Activated effector memory CD4-positive, alpha-beta T cell treated with Interleukin-2 at 50 U/mL for 16 hours (primary cell): ENCODE data around the gene FMN1.

Source experiments
- DNase-seq: peaks from one replicate; pipeline ENCODE4 v3.0.0-alpha.2; 2020

The FMN1 gene

GRCh38 chr15:33200903-33201302 is 6.4 kb upstream of the FMN1 start:
- no peak for DNase-seq

- DNase-seq = no peak
Measured at GRCh38 chr15:33200444-33200843, 5.9 kb upstream of the FMN1 start.

GRCh38 chr15:33198541-33198940 is 4.0 kb upstream of the FMN1 start:
- no peak for DNase-seq

GRCh38 chr15:33197636-33198035 is 3.1 kb upstream of the FMN1 start:
- no peak for DNase-seq

GRCh38 chr15:33194237-33194636 is 277 bp downstream of the FMN1 start:
- no peak for DNase-seq

GRCh38 chr15:33191591-33191990 is 2.9 kb downstream of the FMN1 start:
- DNase-seq = no peak

GRCh38 chr15:33190539-33190938 is 4.0 kb downstream of the FMN1 start:
- no peak for DNase-seq

- DNase-seq = no peak
Measured at GRCh38 chr15:33188641-33189257, 5.8 kb downstream of the FMN1 start.

GRCh38 chr15:33188159-33188558 is 6.4 kb downstream of the FMN1 start:
- no peak for DNase-seq

- no peak for DNase-seq
Measured at GRCh38 chr15:33183334-33183733, 11.2 kb downstream of the FMN1 start.

GRCh38 chr15:33182926-33183325 is 11.6 kb downstream of the FMN1 start:
- no peak for DNase-seq

GRCh38 chr15:33182278-33182905 is 12.1 kb downstream of the FMN1 start:
- no peak for DNase-seq

GRCh38 chr15:33179874-33180273 is 14.6 kb downstream of the FMN1 start:
- DNase-seq = no peak

GRCh38 chr15:33171202-33171601 is 23.3 kb downstream of the FMN1 start:
- DNase-seq = no peak

GRCh38 chr15:33169625-33170024 is 24.9 kb downstream of the FMN1 start:
- DNase-seq = no peak

- DNase-seq = no peak
Measured at GRCh38 chr15:33168444-33168843, 26.1 kb downstream of the FMN1 start.

- no peak for DNase-seq
Measured at GRCh38 chr15:33163816-33164215, 30.7 kb downstream of the FMN1 start.

- no peak for DNase-seq
Measured at GRCh38 chr15:33161209-33161608, 33.3 kb downstream of the FMN1 start.

GRCh38 chr15:33160581-33161165 is 33.8 kb downstream of the FMN1 start:
- DNase-seq = no peak

- DNase-seq = no peak
Measured at GRCh38 chr15:33159726-33160453, 34.6 kb downstream of the FMN1 start.

GRCh38 chr15:33158366-33158765 is 36.1 kb downstream of the FMN1 start:
- DNase-seq = no peak

- DNase-seq = no peak
Measured at GRCh38 chr15:33157371-33158037, 37.0 kb downstream of the FMN1 start.

- DNase-seq = no peak
Measured at GRCh38 chr15:33155691-33156420, 38.7 kb downstream of the FMN1 start.
